Keratinocyte (primary cell): ENCODE results near the gene MAD1L1. TPM values are rescaled to one million over a fixed set of nuclear protein-coding genes. Genes with fewer than 3 reads are reported as not detected.

Source experiments
- DNase-seq: peaks from one replicate; pipeline ENCODE4 v3.0.0-alpha.2; 2011; ENCODE audit warnings: low read depth, missing footprints, low spot score
- FAIRE-seq: peaks from 2 replicates; lab custom pipeline; 2011; peaks lifted over from hg19 to GRCh38; lab: Jason Lieb, UNC
- H2AFZ ChIP-seq: 2 replicates; pipeline ENCODE4 v1.6.0; 2012; ENCODE audit warnings: low read length, control low read depth, inconsistent platforms; ENCODE audit not compliant: control insufficient read depth
- H3K27ac ChIP-seq: 2 replicates; pipeline ENCODE4 v1.5.1; 2011; ENCODE audit warnings: low read length; ENCODE audit not compliant: control insufficient read depth, insufficient read depth
- H3K27me3 ChIP-seq: 3 replicates; pipeline ENCODE4 v1.6.0; 2011; ENCODE audit warnings: low read length; ENCODE audit not compliant: control insufficient read depth, insufficient read depth; ENCODE audit errors: extremely low read depth
- H3K36me3 ChIP-seq, 2 experiments: 2 replicates in 1 of 2; 3 replicates in 1 of 2; pipeline ENCODE4 v1.5.1; 2011; ENCODE audit warnings: low read length in 2 of 2, mild to moderate bottlenecking in 1 of 2; ENCODE audit not compliant: control insufficient read depth in 2 of 2, insufficient read depth in 2 of 2; ENCODE audit errors: extremely low read depth in 1 of 2
- H3K4me1 ChIP-seq: 3 replicates; pipeline ENCODE4 v1.5.1; 2011; ENCODE audit warnings: low read length; ENCODE audit not compliant: control insufficient read depth, insufficient read depth; ENCODE audit errors: extremely low read depth
- H3K4me2 ChIP-seq: 3 replicates; pipeline ENCODE4 v1.6.0; 2011; ENCODE audit warnings: low read depth, low read length; ENCODE audit not compliant: control insufficient read depth, insufficient read depth; ENCODE audit errors: extremely low read depth
- H3K4me3 ChIP-seq, 3 experiments: fragments of 200-600 bp in 1 of 3; sonication (generic) in 1 of 3; 2 replicates in 2 of 3; 3 replicates in 1 of 3; pipeline ENCODE4 v1.5.1; 2011 to 2016; ENCODE audit warnings: low read length in 3 of 3, mild to moderate bottlenecking in 3 of 3, control low read depth in 2 of 3, inconsistent platforms in 1 of 3, low read depth in 1 of 3, mixed read lengths in 1 of 3, mixed run types in 1 of 3, moderate library complexity in 1 of 3; ENCODE audit not compliant: control insufficient read depth in 2 of 3, insufficient read depth in 2 of 3; ENCODE audit errors: extremely low read depth in 1 of 3
- H3K79me2 ChIP-seq: 2 replicates; pipeline ENCODE4 v1.6.0; 2012; ENCODE audit warnings: low read length; ENCODE audit not compliant: control insufficient read depth, insufficient read depth
- H3K9ac ChIP-seq: 3 replicates; pipeline ENCODE4 v1.6.0; 2011; ENCODE audit warnings: low read length; ENCODE audit not compliant: control insufficient read depth, insufficient read depth; ENCODE audit errors: extremely low read depth
- H3K9me1 ChIP-seq: 3 replicates; pipeline ENCODE4 v1.6.0; 2011; ENCODE audit warnings: low read length; ENCODE audit not compliant: control insufficient read depth, insufficient read depth; ENCODE audit errors: extremely low read depth
- H3K9me3 ChIP-seq: 2 replicates; pipeline ENCODE4 v1.5.1; 2012; ENCODE audit warnings: low read depth, low read length; ENCODE audit not compliant: control insufficient read depth
- H4K20me1 ChIP-seq: 3 replicates; pipeline ENCODE4 v1.6.0; 2011; ENCODE audit warnings: low read length; ENCODE audit not compliant: control insufficient read depth, insufficient read depth; ENCODE audit errors: extremely low read depth
- CTCF ChIP-seq, 3 experiments: IDR thresholded peaks in 1 of 3; conservative IDR thresholded peaks in 1 of 3; optimal IDR thresholded peaks in 1 of 3; 2 replicates in 2 of 3; 3 replicates in 1 of 3; pipeline versions ENCODE3 to v1.5.1; 2011; ENCODE audit warnings: low read length in 3 of 3, mild to moderate bottlenecking in 3 of 3, moderate library complexity in 2 of 3, control low read depth in 1 of 3, inconsistent platforms in 1 of 3; ENCODE audit not compliant: insufficient read depth in 2 of 3; ENCODE audit errors: extremely low read depth in 1 of 3
- EZH2 ChIP-seq: IDR thresholded peaks from one replicate; pipeline ENCODE4 v1.6.1; 2012; ENCODE audit warnings: inconsistent platforms, mild to moderate bottlenecking, low read length, moderate library complexity
- dilution Hi-C: fragments of 300-500 bp; cut with MboI; formaldehyde crosslinking; loops from one replicate; pipeline ENCODE4 v1.7.0; 2020; ENCODE audit warnings: low sequenced_read_pairs; ENCODE audit not compliant: extremely low pct_ligation_motif_present
- polyA plus RNA-seq, 5 experiments: library from polyadenylated mRNA; depleted of rRNA in 3 of 5; stranded (reverse) in 3 of 5; stranded (forward) in 1 of 5; unstranded in 1 of 5; fragments of >200 nt; gene quantifications; 1 replicate in 1 of 5; 2 replicates in 3 of 5; 3 replicates in 1 of 5; pipeline versions ENCODE4 v1.2.1 to v1.2.3, GENCODE V29; 2011 to 2012; ENCODE audit warnings: missing spikeins in 2 of 5, low read depth in 1 of 5, low replicate concordance in 1 of 5

Gene MAD1L1
- polyA plus RNA-seq, 1 donor (not counting 4 experiments of a cell fraction or from before 2014, with no cell fraction given), result 18.0 TPM

- Histone ChIP-seq H3K36me3 (peaks cover 0 to 6% of the 10 kb centered on the region in 2 experiments), H3K4me2 (no peak overlapping the region), H2AFZ (no peak overlapping the region), H4K20me1 (peaks cover 4% of the 10 kb centered on the region), H3K27ac (no peak overlapping the region), H3K9me1 (no peaks in the 10 kb centered on the region), H3K9me3 (no peaks in the 10 kb centered on the region), H3K4me3 (no peak overlapping the region), H3K9ac (no peak overlapping the region), H3K79me2 (peaks cover 4% of the 10 kb centered on the region), H3K27me3 (no peaks in the 10 kb centered on the region), H3K4me1 (no peaks in the 10 kb centered on the region)
- FAIRE-seq (no peak), DNase-seq (no peak)
- TF ChIP-seq CTCF (optimal IDR thresholded peaks at IDR 0.05 in 1 of 3, IDR thresholded peaks at IDR 0.05 in 1 of 3, conservative IDR thresholded peaks at IDR 0.05 in 1 of 3; ENCODE audit: extremely low read depth in 1 of 3, insufficient read depth in 2 of 3, low read length in 3 of 3) (no peak), EZH2 (no peak)
- dilution Hi-C loops, result no loop called here
Observed at GRCh38 chr7:2097492-2097891, 135.3 kb downstream of the MAD1L1 start.

GRCh38 chr7:2096692-2097387 is 135.9 kb downstream of the MAD1L1 start:
- dilution Hi-C loops, result no loop called here

More at GRCh38 chr7:2096692-2097387, 135.9 kb downstream of the MAD1L1 start:
- Histone ChIP-seq H3K4me1 (no peaks in the 10 kb centered on the region), H3K27me3 (no peaks in the 10 kb centered on the region), H3K27ac (no peak overlapping the region), H3K9me1 (no peaks in the 10 kb centered on the region), H4K20me1 (peaks cover 4% of the 10 kb centered on the region), H3K9ac (no peak overlapping the region), H3K79me2 (no peaks in the 10 kb centered on the region), H3K9me3 (no peaks in the 10 kb centered on the region), H2AFZ (no peak overlapping the region), H3K4me2 (no peak overlapping the region), H3K36me3 (peaks cover 0 to 6% of the 10 kb centered on the region in 2 experiments), H3K4me3 (no peak overlapping the region)
- DNase-seq, result no peak
- TF ChIP-seq CTCF (optimal IDR thresholded peaks at IDR 0.05 in 1 of 3, IDR thresholded peaks at IDR 0.05 in 1 of 3, conservative IDR thresholded peaks at IDR 0.05 in 1 of 3; ENCODE audit: extremely low read depth in 1 of 3, insufficient read depth in 2 of 3, low read length in 3 of 3) (no peak), EZH2 (no peak)
- FAIRE-seq, result no peak
